SKM-1 treated with dmso at 0.1 percent for 144 hours (cell line): Measurements from ENCODE around the gene FLVCR2.

Experiments used
- DNase-seq: peaks from one replicate; lab custom pipeline; 2025; ENCODE audit not compliant: unreplicated experiment; lab: John Stamatoyannopoulos, UW

Gene FLVCR2, protein sequence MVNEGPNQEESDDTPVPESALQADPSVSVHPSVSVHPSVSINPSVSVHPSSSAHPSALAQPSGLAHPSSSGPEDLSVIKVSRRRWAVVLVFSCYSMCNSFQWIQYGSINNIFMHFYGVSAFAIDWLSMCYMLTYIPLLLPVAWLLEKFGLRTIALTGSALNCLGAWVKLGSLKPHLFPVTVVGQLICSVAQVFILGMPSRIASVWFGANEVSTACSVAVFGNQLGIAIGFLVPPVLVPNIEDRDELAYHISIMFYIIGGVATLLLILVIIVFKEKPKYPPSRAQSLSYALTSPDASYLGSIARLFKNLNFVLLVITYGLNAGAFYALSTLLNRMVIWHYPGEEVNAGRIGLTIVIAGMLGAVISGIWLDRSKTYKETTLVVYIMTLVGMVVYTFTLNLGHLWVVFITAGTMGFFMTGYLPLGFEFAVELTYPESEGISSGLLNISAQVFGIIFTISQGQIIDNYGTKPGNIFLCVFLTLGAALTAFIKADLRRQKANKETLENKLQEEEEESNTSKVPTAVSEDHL

DNA sequence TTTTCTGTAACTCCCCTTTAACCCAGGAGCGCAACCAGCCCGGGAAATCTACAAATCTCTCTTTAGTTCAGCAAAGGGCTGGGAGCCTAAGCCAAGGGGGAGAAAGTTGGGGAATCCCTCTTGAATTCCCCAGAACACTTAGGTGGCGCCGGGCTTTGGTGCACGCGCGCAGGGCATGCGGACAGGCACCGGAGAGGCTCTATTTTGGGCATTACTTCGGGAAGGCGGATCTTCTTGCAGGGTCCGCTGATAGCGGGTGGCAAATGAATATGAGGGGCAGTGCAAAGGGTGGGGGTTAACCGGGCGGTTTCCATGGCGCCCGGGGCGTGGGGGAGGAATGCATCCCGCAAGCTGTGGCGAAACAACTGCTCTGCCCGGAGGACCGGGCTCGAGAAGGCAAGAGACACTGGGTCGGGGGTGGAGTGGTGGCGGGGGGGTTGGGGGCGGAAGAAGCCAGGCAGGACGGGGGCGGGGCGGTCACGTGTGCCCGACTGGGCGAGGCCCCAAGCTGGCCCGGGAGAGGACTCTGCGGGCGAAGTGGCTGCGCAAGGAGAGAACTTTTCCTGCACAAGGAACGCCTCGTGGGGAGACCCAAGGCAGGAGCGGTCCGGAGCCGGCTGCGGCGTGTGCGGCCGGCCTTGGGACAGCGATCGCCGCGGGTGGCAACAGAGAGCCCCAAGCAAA is at the start of gene FLVCR2:
Gene FLVCR2 (plus strand): TSS at position 519 of the 684 bp plus-strand sequence. CDS start 353 bp downstream, outside the sequence.
- DNase-seq: peak; percentile 39

DNA sequence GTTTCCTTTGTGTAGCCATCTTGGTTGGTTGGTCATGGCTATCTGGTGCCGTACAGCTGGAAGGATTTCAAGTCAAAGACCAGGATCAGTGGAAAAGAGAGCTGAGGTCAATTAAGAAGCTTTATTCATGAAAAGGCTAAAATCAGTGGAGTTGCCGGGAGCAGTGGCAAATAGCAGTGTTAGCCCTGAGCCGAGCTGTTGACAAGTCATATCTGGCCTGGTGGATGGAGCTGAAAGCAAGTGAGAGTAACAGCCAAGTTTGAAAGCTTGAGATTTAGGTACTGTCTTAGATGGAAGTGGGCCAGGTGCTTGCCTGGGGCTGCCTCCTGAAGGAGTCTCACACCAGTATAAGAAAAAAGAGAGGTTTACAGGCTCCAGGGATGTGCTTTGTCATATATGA is 47.2 kb upstream of the FLVCR2 start:
- no peak for DNase-seq

DNA sequence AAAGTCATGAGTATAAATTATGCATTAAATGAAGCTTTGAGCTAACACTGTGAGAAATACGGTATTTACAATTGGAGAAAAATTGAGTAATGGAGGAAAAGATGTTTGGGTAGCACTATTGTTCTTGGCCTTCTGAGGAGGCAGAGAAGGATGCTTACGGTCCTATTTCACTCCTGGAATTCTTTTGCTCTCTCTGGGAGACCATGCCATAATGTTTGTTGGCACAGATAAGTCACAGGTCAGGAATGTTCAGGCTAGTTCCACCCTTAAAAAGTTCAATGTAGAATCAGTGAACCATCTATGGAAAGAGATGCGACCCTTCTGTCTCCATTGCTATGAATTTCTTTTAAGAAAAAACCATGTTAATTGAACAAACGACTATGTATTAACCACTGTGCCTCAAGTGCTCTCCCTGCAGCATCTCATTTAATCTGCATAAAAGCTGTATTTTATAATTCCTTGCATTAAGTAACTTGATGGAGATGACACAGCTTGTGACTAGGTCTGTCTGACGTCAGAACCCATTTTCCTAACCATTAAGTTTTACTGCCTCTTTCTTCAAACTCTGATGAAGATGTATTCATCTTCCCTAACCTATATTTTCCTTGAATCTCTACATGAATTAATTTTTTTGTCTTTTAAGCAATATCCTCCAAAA is 46.6 kb upstream of the FLVCR2 start:
- DNase-seq: no peak

DNA sequence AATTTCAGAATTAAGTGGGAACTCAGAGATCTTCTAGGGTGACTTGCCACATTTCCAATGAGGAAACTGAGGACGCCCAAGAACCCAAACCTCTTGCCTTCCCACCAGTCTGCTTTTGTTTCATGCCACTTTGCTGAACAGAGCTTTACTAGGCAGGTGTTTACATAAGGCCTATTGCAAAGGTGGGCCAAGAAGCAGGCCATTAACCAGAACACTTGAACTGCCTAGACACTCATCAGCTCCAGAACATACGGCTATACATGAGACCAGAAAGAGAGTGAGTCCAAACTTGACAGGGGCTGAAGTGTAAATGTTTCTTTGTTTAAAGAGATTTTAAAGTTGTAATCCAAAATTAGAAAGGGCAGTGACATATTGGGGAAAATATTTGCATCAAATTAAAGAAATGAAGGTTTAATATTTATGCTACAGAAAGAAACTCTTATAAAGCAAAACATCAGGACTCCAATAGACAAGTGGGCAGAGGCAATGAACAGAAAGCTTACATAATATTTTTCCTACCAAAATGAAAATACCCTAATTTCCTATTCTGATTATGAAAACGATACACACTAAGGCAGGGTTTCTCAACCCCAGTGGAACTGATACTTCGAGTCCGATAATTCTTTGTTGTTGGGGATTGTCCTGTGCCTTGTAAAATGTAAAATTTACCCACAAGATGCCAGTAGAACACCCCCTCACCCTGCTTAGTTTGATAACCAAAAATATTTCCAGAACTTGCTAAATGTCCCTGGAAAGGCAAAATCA is 44.4 kb upstream of the FLVCR2 start:
- DNase-seq: no peak

DNA sequence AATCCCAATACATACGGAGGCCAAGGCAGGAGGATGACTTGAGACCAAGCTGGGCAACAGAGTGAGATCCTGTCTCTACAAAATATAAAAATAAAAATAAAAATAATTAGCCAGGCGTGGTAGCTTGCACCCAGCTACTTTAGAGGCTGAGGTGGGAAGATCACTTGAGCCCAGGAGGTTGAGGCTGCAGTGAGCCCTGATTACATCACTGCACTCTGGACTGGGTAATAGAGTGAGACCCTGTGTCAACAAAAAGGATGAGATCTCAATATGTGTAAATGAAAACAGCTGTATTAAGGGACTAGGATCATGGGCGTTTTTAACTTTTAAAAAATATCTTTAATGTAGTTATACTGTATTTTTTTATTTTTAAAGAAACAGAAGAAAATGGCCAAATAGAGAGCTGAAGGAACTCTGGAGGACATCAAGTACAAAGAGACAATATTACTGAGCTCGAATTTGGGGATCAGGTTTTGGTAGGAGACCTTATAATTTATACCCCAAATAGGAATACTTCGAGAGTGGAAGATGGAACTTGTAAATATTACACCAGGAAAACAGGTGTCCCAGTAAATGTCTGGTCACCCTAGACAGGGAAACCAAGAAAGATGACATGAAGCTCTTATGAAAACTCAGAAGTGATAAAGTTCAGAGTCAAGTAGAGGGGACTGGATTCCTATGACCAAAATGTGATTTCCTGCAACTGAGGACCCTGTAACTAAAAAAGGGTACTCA is 43.1 kb upstream of the FLVCR2 start:
- no peak for DNase-seq

DNA sequence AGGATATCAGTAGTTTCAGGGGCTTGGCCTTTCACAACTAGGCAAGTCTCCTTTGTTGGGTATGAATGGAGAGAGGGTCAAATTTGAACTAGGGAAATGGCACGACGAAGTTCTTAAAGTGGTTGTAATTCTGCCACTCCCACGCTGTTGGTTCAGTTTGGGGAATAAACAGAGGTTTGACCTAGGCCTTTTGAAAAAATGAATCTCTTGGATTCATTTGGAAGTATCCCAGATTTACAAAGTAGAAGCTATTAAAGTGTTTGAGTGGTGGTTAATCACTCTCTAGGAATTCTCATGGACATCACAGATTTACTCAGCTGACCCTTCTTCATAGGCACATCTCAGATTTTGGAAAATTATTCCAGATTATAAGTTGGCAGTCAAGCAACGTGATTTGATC is 41.3 kb upstream of the FLVCR2 start:
- DNase-seq: no peak

DNA sequence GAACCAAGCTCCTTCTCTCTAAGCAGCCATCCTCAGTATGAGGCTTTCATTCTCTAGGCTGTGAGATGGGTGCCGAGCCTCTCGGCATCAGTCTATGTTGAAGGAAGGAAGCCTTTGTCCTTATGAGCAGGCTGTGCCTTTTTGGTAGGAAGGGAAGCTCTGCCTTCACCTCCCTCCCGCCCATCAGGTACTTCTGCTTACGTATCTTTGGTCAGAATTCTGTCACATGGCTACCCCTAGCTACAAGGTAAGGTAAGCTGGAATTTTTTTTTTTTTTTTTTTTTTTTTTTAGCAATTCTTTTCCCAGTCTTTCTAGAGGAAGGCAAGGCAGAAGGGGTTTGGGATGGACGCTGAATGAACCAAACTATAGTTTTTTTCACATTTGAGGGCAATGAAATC is 39.3 kb upstream of the FLVCR2 start:
- DNase-seq: no peak

DNA sequence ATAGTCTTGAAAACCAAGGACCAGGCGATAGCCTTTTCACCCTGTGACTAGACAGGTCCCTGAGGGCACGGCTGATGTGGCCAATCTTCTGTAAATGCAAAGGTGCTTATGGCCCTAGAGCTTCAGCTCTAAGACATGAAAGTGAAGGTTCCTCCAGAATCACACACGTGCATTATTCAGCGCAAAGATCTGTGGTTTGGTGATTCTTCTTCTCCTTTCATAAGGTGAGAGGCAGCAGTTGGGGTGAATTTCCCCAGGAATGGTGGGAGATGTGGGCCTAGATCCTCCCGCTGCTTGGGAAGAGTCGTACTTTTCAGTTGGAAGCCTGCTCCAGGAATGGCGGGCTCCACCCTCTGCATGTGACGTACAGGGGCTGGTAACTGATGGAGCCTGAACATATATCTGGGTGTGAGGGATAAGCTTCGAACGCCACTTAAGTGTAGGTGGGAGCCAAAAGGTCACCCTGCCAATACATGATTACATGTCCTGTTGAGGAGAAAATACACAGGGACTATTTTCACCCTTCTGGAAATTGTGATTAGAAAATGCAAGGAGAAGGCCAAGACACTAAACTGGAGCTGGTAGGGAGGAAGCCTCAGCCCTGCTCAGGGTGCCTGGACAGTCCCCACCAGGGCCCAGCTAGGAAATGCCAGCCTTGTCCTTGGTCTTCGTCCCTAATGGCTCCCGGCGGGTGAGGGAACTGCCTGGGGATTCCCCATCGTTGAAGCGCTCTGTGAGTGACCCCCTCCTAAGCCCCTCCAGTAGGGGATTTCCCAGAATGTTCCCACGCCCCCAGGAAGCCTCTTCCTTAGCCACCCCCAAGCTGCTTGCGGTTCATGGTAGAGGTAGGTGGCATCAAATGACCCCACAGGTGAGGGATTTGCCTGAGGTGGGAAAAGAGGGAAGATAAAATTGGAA is 38.6 kb upstream of the FLVCR2 start:
- DNase-seq: no peak

DNA sequence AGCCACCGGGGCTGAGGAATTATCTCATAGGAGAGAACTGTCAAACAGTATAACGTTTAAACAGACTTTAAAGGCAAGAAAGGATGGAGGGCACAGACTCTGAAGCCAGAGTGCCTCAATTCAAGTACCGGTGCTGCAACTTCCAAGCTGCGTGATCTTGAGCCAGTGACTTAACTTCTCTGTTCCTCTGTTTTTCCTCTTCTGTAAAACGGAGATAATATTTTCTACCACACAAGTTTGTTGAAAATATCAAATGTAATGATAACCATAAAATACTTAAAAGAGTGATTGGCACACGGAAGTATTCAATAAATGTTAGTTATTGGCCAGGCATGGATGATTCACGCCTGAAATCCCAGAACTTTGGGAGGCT is 38.0 kb upstream of the FLVCR2 start:
- no peak for DNase-seq

DNA sequence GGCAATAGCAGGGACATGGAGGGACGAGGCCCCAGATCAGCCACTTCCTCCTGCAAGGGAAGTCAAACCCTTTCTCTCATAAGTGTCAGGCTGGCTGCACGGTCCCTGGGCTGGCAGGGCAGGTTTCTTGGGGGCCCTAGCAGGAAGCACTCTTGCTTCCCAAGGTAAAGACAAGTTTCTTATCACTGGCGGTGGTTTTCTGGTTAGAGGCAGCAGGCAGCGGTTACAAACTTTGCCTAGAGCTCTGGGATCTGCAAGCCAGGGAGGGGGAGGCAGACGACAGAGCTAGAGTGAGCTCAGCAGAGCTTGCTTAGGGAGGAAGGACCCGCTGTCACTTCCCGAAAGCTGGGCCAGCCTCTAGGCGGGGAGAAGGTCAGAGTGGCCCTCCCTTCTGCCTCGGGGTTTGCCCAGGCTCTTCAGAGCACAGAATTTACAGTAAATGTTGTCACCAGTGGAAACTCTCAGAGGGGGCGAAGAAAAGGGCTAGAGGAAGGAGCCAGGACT is 35.8 kb upstream of the FLVCR2 start:
- DNase-seq: peak; percentile 70

DNA sequence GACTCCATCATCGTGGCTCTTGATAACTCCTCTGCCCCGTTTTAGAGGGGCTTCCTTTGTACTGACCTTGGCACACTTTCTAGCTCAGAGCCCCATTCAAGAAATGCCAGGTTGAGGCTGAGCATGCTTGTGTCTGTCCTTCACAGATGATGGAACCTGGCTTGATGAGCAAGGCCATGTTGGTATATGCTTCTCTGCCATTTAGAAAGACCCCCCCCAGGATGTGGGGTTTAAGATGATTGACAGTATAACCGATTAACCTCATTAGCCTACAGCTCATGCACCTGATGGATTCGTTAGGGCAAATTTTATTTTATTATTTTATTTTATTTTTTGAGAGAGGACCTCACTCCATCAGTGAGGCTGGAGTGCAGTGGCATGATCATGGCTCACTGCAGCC is 35.2 kb upstream of the FLVCR2 start:
- DNase-seq: no peak

DNA sequence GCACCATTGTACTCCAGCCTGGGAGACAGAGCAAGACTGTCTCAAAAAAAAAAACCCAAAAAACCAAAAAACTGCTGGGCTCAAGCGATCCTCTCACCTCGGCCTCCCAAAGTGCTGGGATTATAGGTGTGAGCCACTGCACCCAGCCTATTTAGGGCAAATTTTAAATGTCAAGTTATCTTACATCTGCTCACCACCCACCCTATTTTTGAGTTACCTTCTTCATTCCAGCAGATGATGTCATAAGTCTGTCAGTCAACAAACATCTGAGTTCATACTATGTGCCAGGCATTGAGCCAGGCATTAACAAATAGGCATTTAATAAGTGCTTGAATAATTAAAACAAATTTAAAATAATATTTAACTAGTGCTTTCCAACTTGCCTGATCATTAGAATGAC is 34.6 kb upstream of the FLVCR2 start:
- DNase-seq: no peak

DNA sequence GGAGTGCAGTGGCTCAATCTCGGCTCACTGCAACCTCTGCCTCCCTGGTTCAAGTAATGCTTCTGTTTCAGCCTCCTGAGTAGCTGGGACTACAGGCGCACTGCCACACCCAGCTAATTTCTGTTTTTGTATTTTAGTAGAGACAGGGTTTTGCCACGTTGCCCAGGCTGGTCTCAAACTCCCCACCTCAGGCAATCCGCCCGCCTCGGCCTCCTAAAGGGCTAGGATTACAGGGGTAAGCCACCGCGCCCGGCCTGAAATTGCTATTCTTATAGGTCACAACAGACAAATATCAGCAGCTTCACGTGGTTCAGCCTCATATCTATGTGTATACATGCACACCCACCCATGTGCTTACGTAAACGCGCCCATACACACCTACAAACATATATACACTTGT is 32.5 kb upstream of the FLVCR2 start:
- no peak for DNase-seq

DNA sequence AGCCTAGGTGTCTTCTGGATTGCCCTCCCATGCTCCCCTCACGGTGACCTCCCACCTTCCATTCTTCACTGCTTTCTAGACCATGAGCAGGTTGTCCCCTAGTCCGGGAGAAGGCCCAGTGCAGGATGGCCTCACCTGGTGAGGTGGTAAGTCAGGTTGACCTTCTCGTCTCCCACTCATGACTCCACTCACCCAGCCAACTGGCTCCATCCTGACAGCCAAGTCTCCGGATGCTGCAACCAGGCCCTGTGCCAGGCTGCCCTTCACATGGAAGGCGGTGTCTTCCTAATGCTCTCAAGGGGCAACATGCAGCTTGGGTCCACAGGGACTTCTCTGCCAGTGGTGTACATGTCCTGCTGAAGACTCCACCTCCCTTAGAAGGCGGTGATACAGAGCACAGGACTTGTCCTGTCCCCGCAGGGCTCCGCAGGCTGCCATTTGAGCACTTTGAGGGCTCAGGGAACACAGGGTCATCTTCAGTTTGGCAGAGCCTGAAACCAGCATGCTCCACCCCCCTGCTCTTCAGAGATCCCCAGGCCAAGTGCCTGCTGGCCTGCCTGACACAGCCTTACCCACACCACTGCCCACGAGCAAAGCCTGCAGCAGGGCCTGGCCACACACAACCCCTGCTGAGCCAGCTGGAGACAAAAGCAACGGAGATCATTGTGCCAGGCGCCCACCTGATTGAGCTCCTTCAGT is 30.7 kb upstream of the FLVCR2 start:
- DNase-seq: no peak

DNA sequence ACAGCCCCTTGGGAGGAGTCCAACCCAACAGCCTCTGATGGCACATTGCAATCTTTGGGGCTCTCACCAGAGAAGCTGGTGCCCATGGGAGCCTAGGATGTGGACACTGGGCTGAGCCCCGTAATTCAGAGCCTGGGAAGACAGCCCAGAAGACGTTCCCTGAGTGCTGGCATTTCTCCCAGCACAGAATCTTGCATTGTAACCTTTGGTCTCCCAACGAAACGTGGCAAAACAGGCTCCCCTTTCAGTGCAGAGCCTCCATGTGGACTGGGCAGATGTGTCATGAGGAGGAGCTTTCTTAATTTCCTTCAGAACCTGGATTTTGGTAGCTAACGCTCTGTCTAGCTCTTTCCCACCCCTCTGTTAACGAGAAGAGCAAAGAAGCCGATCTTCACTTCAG is 29.9 kb upstream of the FLVCR2 start:
- DNase-seq: no peak

DNA sequence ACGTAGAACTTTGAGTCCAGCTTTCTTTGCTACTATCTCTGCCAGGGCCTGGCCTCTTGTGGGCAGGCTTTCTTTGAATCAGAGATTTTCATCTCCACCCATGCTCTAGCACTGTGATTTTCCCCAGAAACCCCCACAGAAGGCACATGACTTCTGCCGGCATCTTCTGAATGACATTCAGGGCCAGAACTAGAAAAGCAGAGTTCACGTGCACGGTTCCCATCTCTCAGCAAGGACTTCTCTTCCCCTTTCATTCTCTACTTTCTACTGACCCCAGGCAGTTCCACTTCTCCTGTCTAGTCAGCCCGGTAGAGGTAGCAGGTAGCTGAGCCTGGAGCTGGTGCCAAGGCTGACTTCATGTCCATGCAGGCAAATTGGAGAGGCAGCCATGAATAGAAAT is 29.3 kb upstream of the FLVCR2 start:
- no peak for DNase-seq

DNA sequence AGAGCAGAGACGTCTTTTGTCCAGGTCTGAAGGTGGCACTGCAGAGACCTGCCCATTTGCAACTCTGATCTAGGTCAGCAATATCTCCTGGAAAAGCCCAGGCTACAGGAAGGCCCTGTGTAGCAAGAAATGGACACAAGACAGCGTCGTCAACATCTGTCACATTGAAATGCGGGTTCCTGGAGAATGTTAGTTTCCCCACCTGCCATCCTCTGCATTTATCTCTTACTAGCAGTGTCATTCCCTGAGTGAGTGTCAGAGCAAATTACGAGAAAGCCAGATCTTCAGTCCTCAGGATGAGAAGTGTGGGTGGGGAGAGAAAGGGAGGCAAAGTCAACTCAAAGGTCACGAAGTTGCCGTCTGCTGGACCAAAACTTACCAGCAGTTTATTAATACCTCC is 27.4 kb upstream of the FLVCR2 start:
- DNase-seq: no peak

DNA sequence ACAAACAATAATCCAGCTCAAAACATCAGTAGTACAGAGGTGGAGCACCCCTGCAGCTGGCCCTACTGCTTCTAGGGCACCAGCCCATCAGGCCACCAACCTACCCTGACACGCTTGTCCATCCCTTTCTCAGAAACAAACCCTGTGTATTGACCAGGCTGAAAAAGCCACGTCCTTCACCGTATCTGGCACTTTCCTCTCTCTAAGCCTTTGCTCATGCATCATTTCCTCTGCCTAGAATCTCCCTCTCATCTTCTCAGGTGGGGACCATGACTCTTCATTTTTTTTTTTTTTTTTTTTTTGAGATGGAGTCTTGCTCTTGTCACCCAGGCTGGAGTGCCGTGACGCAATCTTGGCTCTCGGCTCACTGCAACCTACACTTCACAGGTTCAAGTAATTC is 25.3 kb upstream of the FLVCR2 start:
- no peak for DNase-seq
